NCI-H1694 (cell line): Measurements from ENCODE around the gene EVL.
"Not testable (repeated sequence)": the region's sequence is repeated elsewhere in the genome, so short reads cannot be mapped to it uniquely, and the experiment has no call there.

Source experiments
- DNase-seq: peaks from one replicate; lab custom pipeline; 2025; lab: John Stamatoyannopoulos, UW

Gene EVL

DNA sequence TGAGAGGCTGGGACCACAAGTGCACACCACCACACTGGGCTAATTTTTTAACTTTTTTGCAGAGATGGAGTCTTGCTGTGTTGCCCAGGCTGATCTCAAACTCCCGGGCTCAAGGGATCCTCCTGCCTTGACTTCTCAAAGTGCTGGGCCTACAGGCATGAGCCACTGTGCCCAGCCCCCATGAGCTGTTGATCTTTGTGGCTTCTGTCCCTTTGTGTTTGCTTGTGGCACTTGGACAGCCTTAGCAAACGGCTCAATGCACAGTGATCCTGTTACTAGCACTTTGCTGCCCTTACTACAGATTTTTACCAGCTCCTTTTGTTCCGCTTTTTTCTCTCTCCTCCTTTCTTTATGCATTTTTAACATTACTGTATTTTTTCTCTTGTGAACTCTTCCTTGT lies 25.3 kb upstream of the EVL start:
- no peak for DNase-seq

DNA sequence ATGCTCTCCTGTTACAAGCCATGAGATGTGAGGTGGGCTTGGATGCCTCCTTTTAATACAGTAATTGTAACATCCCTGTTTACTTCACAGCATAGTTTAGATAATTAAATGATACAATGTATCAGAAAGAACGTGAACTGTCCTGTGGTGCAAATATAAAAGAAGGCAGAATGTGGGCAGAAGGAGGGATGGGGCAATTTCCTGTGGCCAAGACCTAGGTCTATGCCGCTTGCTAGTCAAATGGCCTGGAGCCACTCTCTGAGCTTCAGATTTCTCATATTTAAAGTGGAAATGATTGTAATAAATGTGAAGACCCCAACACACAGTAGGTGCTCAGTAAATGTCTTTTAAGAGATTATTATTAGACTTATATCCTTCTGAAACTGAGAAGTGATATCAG lies 24.0 kb upstream of the EVL start:
- DNase-seq: no peak

DNA sequence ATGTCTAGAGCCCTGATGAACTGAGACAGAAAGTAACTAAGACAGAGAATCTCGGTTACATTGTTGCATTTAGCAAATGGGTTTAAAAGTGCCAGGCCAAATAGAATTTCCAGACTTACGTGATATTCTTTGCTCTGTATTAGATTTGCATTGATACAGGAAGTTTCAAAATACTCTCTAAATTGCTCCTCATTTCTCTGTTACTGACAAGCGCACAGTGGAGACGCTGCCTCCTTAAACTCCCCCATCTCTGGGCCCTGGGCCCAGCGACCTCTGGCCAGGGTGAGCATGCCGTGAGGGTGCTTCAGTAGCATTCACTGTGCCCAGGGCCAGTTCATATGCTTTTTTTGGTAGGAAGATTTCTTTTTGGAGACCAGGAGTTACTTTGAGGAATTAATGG lies 22.9 kb upstream of the EVL start:
- DNase-seq: no peak

DNA sequence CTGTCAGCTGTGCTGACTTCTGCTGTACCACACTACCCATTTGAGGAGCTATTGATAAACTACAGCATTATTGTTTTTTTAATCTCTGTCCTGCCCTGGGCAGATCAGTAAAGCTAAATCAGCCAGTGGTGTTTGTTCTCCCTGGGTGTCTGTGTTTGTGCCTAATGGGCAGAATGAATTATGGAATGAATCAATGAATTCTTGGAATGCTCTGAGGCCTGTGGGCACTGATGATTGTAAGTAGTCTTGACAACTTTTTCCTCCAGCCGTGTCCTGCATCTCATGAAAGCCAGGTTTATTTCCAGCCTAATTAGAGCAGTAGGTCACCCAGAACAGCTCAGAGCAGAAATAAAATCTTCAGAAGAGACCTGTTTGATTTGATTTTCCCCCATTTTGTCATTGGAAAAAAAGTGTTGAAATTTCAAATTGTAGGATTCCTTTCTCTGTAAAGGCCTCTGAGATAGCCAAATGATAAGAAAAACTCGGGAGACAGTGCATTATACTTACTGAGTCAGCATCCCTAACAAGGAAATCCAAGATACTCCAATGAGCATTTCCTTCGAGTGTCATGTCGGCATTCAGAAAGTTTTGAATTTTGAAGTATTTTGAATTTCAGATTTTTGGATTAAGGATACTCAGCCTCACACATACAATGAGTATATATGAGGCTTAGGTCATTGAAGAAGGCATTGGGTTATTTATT lies 19.4 kb upstream of the EVL start:
- DNase-seq: no peak

DNA sequence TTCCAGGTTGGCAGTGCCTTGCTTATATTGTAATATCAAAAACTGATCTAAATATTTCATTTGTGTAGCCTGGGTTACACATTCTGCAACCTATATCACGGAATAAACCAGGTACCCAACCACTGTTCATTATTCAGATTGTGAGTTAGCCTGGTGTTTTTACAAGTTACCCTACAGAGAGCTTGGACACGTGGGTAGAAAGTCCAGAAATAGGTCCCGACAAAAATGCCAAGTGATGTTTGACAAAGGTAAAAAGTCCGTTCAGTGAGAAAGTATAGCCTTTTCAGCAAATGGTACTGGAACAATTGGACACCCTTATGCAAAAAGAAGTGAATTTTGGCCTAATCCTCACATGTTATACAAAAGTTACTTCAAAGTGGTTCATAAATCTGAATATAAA lies 17.6 kb upstream of the EVL start:
- no peak for DNase-seq

DNA sequence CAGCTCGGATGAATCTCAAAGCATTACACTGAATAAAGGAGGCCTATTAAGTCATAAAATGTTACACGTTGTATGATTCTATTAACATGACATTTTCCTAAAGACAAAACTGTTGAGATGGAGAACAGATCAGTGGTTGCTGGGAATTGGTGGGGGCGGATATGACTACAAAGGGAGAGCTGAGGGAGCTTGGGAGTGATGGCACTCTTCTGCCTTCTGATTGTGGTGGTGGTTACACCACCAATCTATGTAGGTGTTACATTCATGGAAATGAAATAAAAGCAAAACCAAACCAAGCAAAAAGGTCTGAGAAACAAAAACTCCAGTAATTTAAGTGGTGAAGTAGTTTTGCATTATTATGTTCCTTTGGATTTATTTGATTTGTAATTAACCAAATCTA lies 16.4 kb upstream of the EVL start:
- no peak for DNase-seq

DNA sequence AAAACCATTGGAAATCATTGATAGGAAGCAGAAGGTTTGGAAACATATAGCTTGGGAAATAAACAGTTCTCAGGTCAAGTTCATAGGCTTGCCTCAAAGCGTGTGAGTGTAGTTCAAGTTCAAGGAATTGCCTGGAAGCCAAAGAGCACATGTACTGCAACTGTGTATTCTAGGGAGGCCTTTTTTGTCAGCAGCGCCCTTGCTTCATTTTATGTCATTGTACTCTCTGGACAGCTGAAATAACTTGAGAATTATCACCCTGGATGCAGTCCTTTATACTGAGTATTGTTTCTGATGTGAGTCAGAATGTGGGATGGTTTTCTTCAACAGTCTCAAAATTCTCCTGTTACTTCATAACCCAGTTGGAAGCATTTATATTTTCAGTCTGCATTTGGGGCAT lies 16.0 kb upstream of the EVL start:
- no peak for DNase-seq

DNA sequence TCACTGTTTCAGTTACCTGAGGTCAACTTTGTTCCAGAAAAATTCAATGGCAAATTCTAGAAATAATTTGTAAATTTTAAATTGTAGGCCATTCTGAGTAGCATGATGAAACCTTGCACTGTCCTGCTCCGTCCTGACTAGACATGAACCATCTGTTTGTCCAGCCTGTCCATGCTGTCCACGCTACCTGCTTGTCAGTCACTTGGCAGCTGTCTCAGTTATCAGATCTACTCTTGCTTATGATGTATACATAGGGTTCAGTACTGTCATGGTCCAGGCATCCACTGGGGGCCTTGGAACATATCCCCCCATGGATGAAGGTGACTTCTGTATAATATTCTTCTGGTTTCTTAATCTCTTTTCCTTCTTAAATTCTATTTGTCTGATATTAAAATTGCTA lies 14.1 kb upstream of the EVL start:
- DNase-seq: no peak

DNA sequence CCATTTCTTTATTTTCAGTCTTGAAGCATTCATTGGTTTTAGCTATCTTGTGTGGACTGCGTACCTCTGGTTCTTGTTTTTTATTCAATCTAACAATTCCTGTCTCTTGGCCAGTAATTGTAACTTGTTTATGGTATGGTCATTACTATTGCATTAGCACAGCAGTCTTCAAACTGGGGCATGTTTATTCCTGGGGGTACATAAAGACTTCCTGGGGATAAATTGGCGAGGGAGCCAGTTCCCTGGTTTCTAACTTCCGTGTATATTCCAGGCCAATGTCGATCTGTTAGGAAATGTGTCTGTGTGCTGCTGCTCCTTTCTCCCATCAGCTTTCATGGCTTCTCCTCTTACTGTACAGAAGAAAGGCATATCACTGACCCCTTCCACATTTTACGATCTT lies 13.7 kb upstream of the EVL start:
- DNase-seq: no peak

DNA sequence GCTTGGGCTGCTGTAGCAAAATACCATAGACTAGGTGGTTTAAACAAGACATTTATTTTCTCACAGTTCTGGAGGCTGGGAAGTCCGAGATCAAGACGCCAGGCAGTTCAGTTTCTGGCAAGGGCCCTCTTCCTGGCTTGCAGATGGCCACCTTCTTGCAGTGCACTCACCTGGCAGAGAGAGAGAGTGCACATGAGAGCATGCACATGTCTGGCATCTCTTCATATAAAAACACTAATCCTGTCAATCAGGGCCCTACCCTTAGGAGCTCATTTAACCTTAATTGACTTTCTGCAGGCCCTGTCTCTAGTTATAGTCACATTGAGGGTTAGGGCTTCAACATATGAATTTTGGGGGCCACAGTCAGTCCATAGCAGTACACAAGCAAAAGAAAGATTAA lies 12.4 kb upstream of the EVL start:
- no peak for DNase-seq

DNA sequence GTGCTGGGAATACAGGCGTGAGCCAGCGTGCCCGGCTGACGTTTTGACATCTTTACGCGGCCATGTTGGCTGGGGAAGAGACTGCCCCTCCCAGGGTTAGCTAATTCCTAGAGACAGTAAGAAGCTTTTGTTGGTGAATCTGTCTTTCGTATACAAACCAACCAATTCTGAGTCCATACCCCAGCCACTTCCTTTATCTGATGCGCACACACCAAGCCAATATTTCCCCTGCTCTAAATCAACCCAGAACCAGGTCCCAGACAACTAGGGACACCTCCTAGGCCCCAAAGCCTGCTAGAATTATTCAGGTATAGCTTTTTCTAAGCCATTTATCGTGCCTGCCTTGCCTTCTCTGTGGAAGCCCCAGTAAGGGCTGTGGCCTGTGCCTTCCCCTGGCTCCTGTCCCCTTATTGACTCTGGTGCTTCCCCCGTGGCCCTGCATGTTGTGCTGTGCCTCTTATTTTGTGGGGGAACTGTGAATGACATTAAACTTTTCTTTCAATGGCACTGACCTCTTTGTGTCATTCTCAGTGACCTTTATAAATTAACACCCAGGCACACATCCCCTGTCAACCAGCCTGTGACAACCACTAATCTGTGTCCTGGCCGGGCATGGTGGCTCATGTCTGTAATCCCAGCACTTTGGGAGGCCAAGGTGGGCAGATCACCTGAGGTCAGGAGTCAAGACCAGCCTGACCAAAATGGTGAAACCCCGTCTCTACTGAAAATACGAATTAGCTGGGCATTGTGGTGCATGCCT lies 10.7 kb upstream of the EVL start:
- DNase-seq: no peak

DNA sequence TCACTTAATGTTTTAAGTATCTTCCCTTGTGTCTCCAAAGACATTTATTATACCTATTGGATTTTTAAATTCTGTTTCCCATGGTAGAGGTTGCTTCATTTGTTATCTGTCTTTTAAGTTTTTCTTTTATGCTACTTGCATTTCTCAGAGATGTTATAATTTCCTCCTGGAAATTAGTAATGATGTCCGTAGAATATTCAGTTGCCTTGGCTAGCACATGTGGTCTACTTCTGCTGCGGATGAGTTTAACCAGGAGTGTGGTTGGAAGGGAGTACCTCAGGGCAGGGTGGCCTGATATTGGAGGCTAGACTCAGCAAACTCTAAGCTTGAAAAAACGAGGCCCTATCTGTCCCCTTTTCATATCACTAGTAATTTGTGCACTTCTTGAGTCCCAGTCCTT lies 8.8 kb upstream of the EVL start:
- DNase-seq: no peak

DNA sequence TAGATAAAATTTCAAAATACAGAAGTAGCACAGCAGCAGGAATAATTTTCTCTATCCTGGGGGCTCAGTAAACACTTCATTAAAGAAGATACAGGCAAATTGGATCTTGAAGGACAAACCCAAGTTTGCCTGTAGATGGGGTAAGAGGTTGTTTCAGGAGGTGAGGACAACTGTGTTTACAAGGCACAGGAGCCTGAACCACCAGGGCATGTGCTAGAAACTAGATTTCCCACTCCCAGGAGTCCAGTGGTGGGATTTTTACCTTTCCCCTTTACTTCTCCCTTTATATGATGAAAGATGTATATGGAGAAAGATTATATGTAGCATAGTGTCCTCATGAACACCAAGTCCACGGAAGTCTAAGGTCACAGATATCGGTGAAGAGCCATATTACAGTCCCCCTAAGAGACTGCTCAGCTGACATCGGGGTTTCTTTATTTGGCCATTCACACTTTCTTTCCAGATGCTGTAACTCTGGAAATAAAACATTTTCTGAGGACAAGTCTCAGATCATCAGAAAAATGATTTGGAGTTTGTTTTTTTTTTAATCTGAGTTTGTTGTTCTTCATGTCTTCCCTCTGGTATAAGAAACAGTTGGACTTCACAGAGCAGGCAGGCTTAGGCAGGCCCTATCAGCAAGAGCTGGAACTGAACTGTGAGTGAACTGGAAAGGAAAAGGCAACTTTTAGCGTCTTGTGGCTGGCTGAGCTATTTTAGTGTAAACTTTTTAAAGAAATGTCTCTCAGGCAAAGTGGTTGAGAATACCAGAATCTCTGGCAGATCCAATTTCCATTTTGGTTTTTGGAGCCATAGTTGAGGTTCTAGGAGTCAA lies 8.0 kb upstream of the EVL start:
- DNase-seq: no peak

DNA sequence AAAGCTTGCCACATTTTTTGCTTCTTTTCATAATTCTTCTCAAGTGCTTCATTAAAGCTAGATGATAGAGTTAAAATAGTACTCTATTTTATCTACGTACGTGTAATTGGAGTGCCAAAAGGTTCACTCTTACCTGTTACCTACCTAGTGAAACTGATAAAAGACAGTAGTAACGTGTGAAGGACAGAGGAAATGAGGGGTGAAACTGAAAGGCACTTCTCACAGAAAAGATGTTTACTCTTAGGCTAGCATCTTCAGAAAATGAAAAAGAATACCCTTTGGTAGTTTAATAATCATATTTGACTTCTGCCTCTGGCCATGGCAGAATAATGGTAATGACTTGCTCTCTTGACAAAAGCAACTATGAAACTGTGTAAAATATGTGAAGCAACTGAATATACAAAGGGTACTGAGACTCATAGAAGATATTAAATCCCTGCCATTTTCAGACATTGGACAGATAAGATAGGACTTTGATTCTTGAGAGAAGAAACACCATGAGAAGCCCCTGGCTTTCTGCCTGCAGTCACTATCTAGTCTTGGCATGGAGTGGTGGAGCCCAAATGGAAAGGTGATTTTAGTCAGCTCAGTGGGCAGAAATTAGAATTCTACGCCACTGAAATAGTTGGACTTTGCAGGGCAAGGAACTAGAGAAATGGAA lies 6.3 kb upstream of the EVL start:
- DNase-seq: no peak

DNA sequence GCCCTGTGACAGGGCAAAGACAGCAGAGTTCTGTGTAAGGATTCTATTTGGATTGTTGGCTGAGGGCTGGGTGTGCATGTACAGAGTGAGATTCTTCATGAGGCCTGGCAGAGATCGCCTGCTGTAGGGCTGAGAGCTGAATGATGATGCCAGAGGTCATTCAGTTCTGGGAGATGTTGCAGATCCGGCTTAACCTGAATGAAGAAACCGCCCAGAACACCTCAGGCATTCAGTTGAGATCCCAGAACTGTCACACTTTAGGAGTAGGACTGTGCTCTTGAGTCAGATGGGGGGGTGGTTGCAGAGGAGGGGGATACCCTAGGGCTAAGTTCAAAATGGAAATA lies 5.8 kb upstream of the EVL start:
- no peak for DNase-seq

DNA sequence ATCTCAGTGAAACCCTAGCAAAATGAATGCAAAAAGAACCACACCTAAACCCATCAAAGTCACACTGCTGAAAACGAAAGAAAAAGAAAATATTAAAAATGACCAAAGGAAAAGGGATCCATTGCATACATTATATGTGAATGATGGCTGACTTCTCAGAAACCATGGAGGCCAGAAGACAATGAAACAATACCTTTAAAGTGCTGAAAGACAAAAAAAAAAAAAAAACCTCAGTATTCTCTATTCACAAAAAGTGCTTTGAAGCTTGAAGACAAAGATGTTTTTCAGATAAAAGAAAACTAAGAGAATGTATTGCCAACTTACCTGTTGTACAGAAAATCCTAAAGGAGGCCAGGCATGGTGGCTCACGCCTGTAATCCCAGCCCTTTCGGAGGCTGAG lies 4.5 kb upstream of the EVL start:
- no peak for DNase-seq

DNA sequence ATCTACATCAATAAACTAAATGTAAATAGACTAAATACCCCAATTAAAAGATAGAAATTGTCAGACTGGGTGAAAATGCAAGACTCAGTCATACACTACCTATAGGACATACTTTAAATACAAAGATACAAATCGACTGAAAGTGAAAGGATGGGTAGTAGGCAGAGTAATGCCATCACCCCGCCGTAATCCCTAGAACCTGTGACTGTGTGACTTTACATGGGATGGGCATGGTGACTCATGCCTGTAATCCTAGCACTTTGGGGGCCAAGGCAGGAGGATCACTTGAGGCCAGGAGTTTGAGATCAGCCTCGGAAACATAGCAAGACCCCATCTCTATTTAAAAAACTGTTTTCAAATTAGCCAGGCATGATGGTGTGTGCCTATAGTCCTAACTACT lies 2.6 kb upstream of the EVL start:
- no peak for DNase-seq

DNA sequence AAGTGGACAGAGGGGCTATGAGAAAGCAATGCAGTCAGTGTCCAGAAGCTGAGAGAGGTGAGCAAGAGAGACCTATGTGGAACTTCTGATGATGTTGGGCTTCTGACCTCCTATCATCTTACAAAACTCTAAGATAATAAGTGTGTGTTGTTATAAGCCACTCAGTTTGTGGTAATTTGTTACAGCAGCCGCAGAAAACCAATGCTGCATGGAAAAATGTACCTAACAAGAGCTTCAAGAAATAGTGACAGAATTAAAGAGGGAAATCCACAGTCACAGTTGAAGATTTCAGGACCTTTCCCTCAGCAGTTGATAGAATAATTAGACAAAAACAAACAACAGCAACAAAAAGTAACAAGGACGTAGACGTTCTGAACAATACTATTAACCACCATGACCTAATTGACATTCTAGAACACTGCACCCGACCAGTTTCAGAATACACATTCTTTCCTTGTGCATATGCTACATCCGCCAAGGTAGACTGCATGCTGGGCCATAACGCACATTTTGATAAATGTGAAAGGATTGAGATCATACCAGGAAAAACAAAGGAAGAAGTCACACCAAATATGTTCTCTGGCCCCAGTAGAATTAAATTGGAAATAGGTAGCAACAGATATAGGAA lies 1.8 kb upstream of the EVL start:
- DNase-seq: no peak

DNA sequence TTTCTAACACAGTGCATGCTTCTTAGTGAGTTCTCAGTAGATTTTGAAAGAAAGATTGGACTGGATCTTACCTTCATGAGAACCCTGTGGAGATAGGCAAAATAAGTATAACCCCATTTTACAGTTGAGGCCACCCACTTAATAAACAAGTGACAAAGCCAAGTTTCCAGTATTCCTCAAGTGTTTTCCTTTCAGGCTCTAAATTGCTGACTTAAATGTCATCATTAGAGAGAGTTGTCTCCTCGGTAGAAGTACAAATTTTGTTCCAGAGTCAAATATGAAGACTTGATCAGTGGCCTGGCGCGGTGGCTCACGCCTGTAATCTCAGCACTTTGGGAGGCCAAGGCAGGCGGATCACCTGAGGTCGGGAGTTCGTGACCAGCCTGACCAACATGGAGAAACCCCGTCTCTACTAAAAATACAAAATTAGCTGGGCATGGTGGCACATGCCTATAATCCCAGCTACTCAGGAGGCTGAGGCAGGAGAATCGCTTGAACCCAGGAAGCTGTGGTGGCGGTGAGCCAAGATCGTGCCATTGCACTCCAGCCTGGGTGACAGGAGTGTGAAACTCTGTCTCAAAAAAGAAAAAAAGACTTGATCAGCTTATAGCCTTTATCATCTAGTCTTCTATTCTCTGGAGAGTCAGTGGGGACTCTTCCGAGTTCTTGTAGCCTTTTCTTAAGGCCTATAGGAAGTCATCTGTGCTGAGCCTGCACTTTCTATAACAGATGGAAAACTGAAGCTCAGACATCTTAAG lies 708 bp upstream of the EVL start:
- DNase-seq: not testable (repeated sequence)

DNA sequence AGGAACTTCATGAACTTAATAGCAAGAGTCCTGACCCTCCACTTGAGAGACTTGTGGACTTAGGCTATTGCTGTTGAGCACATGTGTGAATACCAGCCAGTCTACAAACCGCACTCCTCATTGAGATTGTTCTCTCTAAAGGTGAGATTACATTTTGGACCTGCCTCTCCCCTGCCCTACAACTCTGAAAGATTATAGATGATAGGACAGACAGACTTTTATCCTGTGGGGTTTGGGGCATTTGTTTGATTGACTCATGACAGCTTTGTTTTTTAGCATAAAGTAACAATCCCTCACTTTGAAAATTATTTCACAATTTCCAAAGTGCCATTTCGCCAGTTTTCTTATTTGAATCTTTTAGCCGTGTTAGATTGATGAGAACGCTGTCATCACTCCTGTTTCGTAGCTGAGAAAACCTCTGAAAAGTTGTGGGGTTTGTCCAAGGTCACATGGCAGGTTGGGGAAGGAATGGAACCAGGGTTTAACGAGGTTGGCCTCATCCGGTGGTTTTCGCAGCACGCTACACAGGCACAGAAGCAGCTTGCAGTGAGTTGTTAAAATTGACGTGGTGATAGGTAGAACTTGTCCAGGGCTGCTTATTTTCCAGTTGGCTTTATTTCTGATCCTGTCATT lies 836 bp downstream of the EVL start:
- no peak for DNase-seq

DNA sequence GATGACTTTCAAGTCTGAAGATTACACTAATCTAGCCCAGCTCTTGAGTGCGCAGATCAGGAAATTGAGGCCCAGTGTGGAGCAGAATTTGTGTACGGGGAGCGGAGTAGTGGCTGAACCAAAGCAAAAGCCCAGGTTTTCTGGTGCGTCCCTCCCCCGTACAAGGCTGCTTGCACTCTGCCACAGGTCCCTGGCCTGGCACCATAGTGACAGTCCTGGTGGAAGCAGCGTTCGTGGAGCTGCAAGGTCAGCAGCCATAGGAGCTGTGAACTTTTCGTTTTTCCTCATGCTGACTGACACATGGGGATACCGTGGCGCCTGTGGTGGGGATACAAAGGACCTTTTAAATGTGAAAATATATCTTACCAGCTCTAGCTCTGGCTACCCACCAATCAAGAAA lies 1.7 kb downstream of the EVL start:
- DNase-seq: no peak
